Osteoblast (primary cell): ENCODE data around the gene P4HA2. TPM values are rescaled to one million over a fixed set of nuclear protein-coding genes. Genes with fewer than 3 reads are reported as not detected.

Source experiments
- DNase-seq: peaks from one replicate; pipeline ENCODE4 v3.0.0; 2011; ENCODE audit warnings: low spot score, mixed read lengths; ENCODE audit not compliant: insufficient read length; ENCODE audit errors: missing footprints
- H2AFZ ChIP-seq: 2 replicates; pipeline ENCODE4 v1.6.0; 2011; ENCODE audit warnings: mild to moderate bottlenecking, low read length
- H3K27ac ChIP-seq: 2 replicates; pipeline ENCODE4 v1.5.1; 2011; ENCODE audit warnings: mild to moderate bottlenecking, low read depth, low read length, moderate library complexity
- H3K27me3 ChIP-seq: 2 replicates; pipeline ENCODE4 v1.6.0; 2012; ENCODE audit warnings: mild to moderate bottlenecking, control low read depth, inconsistent platforms, low read length, moderate library complexity; ENCODE audit not compliant: insufficient read depth
- H3K36me3 ChIP-seq: 2 replicates; pipeline ENCODE4 v1.5.1; 2011; ENCODE audit warnings: mild to moderate bottlenecking, low read length, control low read depth, moderate library complexity; ENCODE audit not compliant: insufficient read depth
- H3K4me1 ChIP-seq: 2 replicates; pipeline ENCODE4 v1.5.1; 2011; ENCODE audit warnings: mild to moderate bottlenecking, low read length, control low read depth, moderate library complexity; ENCODE audit not compliant: insufficient read depth
- H3K4me2 ChIP-seq: 2 replicates; pipeline ENCODE4 v1.6.0; 2011; ENCODE audit warnings: mild to moderate bottlenecking, low read length; ENCODE audit not compliant: insufficient read depth
- H3K4me3 ChIP-seq: fragments of 200-600 bp; sonication (generic); 3 replicates; pipeline ENCODE4 v1.5.1; 2012; ENCODE audit warnings: mild to moderate bottlenecking, low read length, inconsistent platforms; ENCODE audit not compliant: insufficient read depth
- H3K79me2 ChIP-seq: 2 replicates; pipeline ENCODE4 v1.6.0; 2012; ENCODE audit warnings: mild to moderate bottlenecking, low read length, control low read depth, inconsistent platforms; ENCODE audit not compliant: insufficient read depth
- H3K9me3 ChIP-seq: 2 replicates; pipeline ENCODE4 v1.5.1; 2011; ENCODE audit warnings: low read depth, low read length, control low read depth
- H4K20me1 ChIP-seq: 2 replicates; pipeline ENCODE4 v1.6.0; 2012; ENCODE audit warnings: mild to moderate bottlenecking, low read length, control low read depth; ENCODE audit not compliant: insufficient read depth
- total RNA-seq: library from RNA; depleted of rRNA; stranded (reverse); fragments of >200 nt; gene quantifications from 2 replicates; pipeline ENCODE4 v1.2.3, GENCODE V29; 2012
- TF ChIP-seq, protein P1 (sequence below): IDR thresholded peaks from 2 replicates; pipeline ENCODE4 v1.5.1; 2011; ENCODE audit warnings: mild to moderate bottlenecking, low read depth, low read length, moderate library complexity; ENCODE audit errors: extremely low read depth

The P4HA2 gene
- total RNA-seq, 1 donor = 186 TPM

- Histone ChIP-seq H3K27me3 (no peaks in the 10 kb centered on the region), H3K4me3 (no peak overlapping the region), H3K9me3 (no peaks in the 10 kb centered on the region), H3K4me2 (no peak overlapping the region), H2AFZ (no peak overlapping the region), H3K4me1 (peaks cover 12% of the 10 kb centered on the region), H3K36me3 (peaks cover 81% of the 10 kb centered on the region), H3K79me2 (peaks cover 27% of the 10 kb centered on the region), H4K20me1 (no peaks in the 10 kb centered on the region), H3K27ac (no peak overlapping the region)
- no peak for DNase-seq
- TF ChIP-seq, protein P1, sequence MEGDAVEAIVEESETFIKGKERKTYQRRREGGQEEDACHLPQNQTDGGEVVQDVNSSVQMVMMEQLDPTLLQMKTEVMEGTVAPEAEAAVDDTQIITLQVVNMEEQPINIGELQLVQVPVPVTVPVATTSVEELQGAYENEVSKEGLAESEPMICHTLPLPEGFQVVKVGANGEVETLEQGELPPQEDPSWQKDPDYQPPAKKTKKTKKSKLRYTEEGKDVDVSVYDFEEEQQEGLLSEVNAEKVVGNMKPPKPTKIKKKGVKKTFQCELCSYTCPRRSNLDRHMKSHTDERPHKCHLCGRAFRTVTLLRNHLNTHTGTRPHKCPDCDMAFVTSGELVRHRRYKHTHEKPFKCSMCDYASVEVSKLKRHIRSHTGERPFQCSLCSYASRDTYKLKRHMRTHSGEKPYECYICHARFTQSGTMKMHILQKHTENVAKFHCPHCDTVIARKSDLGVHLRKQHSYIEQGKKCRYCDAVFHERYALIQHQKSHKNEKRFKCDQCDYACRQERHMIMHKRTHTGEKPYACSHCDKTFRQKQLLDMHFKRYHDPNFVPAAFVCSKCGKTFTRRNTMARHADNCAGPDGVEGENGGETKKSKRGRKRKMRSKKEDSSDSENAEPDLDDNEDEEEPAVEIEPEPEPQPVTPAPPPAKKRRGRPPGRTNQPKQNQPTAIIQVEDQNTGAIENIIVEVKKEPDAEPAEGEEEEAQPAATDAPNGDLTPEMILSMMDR = no peak
These were observed 14.0 kb downstream of the P4HA2 start for GRCh38 chr5:132213666-132214065.

DNA sequence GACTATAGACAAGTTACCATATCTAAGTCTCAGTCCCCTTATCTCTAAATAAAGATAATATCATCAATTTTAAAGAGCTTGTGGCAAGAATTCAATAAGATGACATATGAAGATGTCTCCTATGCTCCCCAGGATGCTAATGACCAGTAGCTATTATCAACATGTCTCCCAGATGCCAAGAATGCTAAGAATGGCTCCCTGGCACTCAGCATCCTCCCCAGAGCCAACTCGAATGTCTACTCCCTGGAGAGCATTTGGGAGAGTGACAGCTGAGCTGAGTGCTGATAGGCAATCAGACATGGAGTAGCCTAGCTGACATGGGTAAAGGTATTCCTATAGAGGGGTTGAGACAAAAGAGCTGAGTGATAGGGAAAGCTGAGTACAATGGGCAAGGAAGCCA lies 15.9 kb downstream of the P4HA2 start:
- peaks cover 8% of the 10 kb centered on the region for H4K20me1 ChIP-seq
- TF ChIP-seq, protein P1 = no peak
- H3K27me3 ChIP-seq = no peaks in the 10 kb centered on the region
- no peak overlapping the region for H2AFZ ChIP-seq
- no peaks in the 10 kb centered on the region for H3K9me3 ChIP-seq
- no peak overlapping the region for H3K27ac ChIP-seq
- H3K36me3 ChIP-seq = peaks cover 80% of the 10 kb centered on the region
- DNase-seq = no peak
- peaks cover 12% of the 10 kb centered on the region for H3K4me1 ChIP-seq
- no peak overlapping the region for H3K4me2 ChIP-seq
- H3K79me2 ChIP-seq = peaks cover 12% of the 10 kb centered on the region
- H3K4me3 ChIP-seq = no peak overlapping the region

GRCh38 chr5:132210944-132211343 lies 16.7 kb downstream of the P4HA2 start:
- no peak overlapping the region for H3K27ac ChIP-seq
- H2AFZ ChIP-seq = no peak overlapping the region
- no peaks in the 10 kb centered on the region for H3K9me3 ChIP-seq
- H3K36me3 ChIP-seq = peaks cover 79% of the 10 kb centered on the region
- H3K4me1 ChIP-seq = peaks cover 12% of the 10 kb centered on the region
- H3K4me2 ChIP-seq = no peak overlapping the region
- H3K4me3 ChIP-seq = no peak overlapping the region
- peaks cover 8% of the 10 kb centered on the region for H4K20me1 ChIP-seq
- DNase-seq = no peak
- TF ChIP-seq, protein P1 = no peak
- H3K27me3 ChIP-seq = no peaks in the 10 kb centered on the region
- H3K79me2 ChIP-seq = peaks cover 12% of the 10 kb centered on the region

DNA sequence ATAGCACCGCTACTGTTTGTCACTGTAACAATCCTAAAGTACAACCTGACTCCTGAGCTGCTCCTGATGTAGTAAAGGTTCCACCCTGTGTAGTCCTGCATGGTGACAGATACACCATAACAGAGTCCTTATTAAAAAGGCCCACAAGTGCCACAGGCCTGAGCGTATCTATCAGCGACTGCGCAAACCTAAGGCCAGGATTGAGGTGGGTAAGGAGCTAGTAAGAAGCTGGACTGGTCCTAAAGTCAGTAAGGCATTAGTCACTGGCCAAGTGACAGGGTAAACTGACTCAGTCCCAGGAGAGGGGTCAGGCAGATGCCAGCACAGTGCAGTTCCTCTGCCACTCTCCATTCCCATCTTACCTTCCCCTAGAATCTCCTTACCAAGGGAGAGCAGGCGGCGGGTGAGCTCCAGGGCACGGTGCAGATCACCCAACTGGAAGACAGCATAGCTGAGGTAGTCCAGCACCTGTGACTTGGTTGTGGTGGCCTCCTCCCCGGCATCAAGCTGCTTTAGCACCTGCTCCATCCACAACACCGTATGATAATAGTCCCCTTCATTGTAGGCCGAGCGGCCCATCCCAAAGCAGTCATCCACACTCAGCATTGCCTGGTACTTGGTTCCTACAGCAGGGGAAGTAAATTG lies 17.6 kb downstream of the P4HA2 start:
- no peak for DNase-seq
- H3K27ac ChIP-seq = no peak overlapping the region
- TF ChIP-seq, protein P1 = no peak
- peaks cover 8% of the 10 kb centered on the region for H4K20me1 ChIP-seq
- H3K27me3 ChIP-seq = no peaks in the 10 kb centered on the region
- peaks cover 12% of the 10 kb centered on the region for H3K79me2 ChIP-seq
- no peak overlapping the region for H3K4me2 ChIP-seq
- no peaks in the 10 kb centered on the region for H3K9me3 ChIP-seq
- no peak overlapping the region for H2AFZ ChIP-seq
- H3K4me3 ChIP-seq = no peak overlapping the region
- peaks cover 6% of the 10 kb centered on the region for H3K4me1 ChIP-seq
- H3K36me3 ChIP-seq = peaks cover 88% of the 10 kb centered on the region
